Parathyroid adenoma (tissue), 2 donors: ENCODE measurements around the gene ARL4C.

ENCODE experiments used
- H2AFZ ChIP-seq: fragments of 300-600 bp; sonication (generic); one replicate; pipeline ENCODE4 v1.7.0; 2017; ENCODE audit warnings: antibody characterized with exemption, mild to moderate bottlenecking
- H3K27ac ChIP-seq: fragments of 300-600 bp; sonication (generic); one replicate; pipeline ENCODE4 v1.7.0; 2017
- H3K27me3 ChIP-seq: fragments of 300-600 bp; sonication (generic); one replicate; pipeline ENCODE4 v1.7.0; 2017; ENCODE audit warnings: low read length; ENCODE audit not compliant: control insufficient read depth, insufficient read depth
- H3K36me3 ChIP-seq: fragments of 300-600 bp; sonication (generic); one replicate; pipeline ENCODE4 v1.7.0; 2017; ENCODE audit warnings: low read length; ENCODE audit not compliant: control insufficient read depth, insufficient read depth
- H3K4me1 ChIP-seq: fragments of 300-600 bp; sonication (generic); one replicate; pipeline ENCODE4 v1.7.0; 2017; ENCODE audit warnings: control low read depth
- H3K4me2 ChIP-seq: fragments of 300-600 bp; sonication (generic); one replicate; pipeline ENCODE4 v1.7.0; 2017; ENCODE audit warnings: low read length
- H3K4me3 ChIP-seq: fragments of 300-600 bp; sonication (generic); one replicate; pipeline ENCODE4 v1.7.0; 2017; ENCODE audit warnings: low read depth, low read length
- H3K79me2 ChIP-seq: fragments of 300-600 bp; sonication (generic); one replicate; pipeline ENCODE4 v1.7.0; 2017; ENCODE audit warnings: control low read depth
- H3K9ac ChIP-seq: fragments of 300-600 bp; sonication (generic); one replicate; pipeline ENCODE4 v1.7.0; 2017; ENCODE audit warnings: mild to moderate bottlenecking
- H3K9me3 ChIP-seq: fragments of 300-600 bp; sonication (generic); one replicate; pipeline ENCODE4 v1.7.0; 2017; ENCODE audit warnings: low read length; ENCODE audit not compliant: control insufficient read depth
- TF ChIP-seq, protein P1 (sequence below): fragments of 300-600 bp; sonication (generic); IDR thresholded peaks from one replicate; pipeline ENCODE4 v1.7.0; 2017; ENCODE audit warnings: antibody characterized with exemption, mild to moderate bottlenecking
- donor health status: primary hyperparathyroidism.

Gene ARL4C

GRCh38 chr2:234447963-234448362 is 48.9 kb downstream of the ARL4C start:
- Histone ChIP-seq H2AFZ (no peak overlapping the region), H3K27me3 (no peaks in the 10 kb centered on the region), H3K4me2 (no peak overlapping the region), H3K9ac (no peak overlapping the region), H3K4me3 (no peak overlapping the region), H3K9me3 (no peaks in the 10 kb centered on the region), H3K27ac (no peak overlapping the region), H3K79me2 (no peaks in the 10 kb centered on the region), H3K4me1 (no peaks in the 10 kb centered on the region), H3K36me3 (no peaks in the 10 kb centered on the region)
- TF ChIP-seq, protein P1, sequence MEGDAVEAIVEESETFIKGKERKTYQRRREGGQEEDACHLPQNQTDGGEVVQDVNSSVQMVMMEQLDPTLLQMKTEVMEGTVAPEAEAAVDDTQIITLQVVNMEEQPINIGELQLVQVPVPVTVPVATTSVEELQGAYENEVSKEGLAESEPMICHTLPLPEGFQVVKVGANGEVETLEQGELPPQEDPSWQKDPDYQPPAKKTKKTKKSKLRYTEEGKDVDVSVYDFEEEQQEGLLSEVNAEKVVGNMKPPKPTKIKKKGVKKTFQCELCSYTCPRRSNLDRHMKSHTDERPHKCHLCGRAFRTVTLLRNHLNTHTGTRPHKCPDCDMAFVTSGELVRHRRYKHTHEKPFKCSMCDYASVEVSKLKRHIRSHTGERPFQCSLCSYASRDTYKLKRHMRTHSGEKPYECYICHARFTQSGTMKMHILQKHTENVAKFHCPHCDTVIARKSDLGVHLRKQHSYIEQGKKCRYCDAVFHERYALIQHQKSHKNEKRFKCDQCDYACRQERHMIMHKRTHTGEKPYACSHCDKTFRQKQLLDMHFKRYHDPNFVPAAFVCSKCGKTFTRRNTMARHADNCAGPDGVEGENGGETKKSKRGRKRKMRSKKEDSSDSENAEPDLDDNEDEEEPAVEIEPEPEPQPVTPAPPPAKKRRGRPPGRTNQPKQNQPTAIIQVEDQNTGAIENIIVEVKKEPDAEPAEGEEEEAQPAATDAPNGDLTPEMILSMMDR: no peak

- Histone ChIP-seq H3K4me1 (no peaks in the 10 kb centered on the region), H3K9ac (no peak overlapping the region), H3K9me3 (no peaks in the 10 kb centered on the region), H3K4me3 (no peak overlapping the region), H3K79me2 (no peaks in the 10 kb centered on the region), H3K27ac (no peak overlapping the region), H3K4me2 (no peak overlapping the region), H3K27me3 (no peaks in the 10 kb centered on the region), H3K36me3 (no peaks in the 10 kb centered on the region), H2AFZ (no peak overlapping the region)
- TF ChIP-seq, protein P1: no peak
Measured at GRCh38 chr2:234447189-234447588, 49.7 kb downstream of the ARL4C start.

DNA sequence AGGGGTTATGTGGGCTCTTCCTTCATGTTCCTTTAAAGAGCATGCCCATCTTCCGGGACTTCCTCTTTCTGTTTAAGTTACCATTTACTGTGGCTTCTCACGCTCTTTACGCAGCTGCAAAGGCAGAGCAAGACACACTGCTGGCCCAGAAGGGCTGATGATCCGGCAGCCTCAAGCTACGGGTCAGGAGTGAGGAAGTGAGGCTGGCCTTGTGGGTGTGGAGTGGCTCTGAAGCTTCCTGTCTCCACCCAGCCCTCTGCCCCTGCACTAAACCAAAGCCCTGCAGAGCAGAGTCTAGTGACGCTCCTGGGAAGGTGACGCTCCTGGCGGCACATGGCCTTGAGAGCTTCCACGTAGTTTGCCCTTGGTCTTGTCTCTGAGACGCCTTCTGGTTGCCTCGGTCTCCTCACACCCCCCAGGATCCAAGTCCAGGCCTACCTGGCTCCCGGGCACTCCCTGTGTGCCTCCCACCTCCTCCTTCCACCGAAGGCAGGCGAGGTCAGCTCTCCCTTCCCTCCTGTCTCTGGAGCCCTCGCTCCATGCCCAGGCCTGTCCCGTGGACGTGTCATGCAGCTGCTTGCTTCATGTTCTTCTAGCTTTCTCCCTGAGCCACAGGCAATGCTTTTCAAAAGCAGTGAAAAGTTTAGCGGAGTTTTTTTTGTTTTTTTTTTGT is 50.3 kb downstream of the ARL4C start:
- TF ChIP-seq, protein P1: no peak
- H3K79me2 ChIP-seq: no peaks in the 10 kb centered on the region
- H3K36me3 ChIP-seq: no peaks in the 10 kb centered on the region
- no peaks in the 10 kb centered on the region for H3K27me3 ChIP-seq
- no peak overlapping the region for H2AFZ ChIP-seq
- no peaks in the 10 kb centered on the region for H3K4me1 ChIP-seq
- H3K4me3 ChIP-seq: no peak overlapping the region
- H3K9me3 ChIP-seq: no peaks in the 10 kb centered on the region
- no peak overlapping the region for H3K9ac ChIP-seq
- no peak overlapping the region for H3K27ac ChIP-seq
- H3K4me2 ChIP-seq: no peak overlapping the region

- H3K4me2 ChIP-seq: no peak overlapping the region
- H3K27ac ChIP-seq: no peak overlapping the region
- H3K27me3 ChIP-seq: no peaks in the 10 kb centered on the region
- no peaks in the 10 kb centered on the region for H3K36me3 ChIP-seq
- TF ChIP-seq, protein P1: no peak
- no peaks in the 10 kb centered on the region for H3K9me3 ChIP-seq
- H3K79me2 ChIP-seq: no peaks in the 10 kb centered on the region
- H3K4me1 ChIP-seq: no peaks in the 10 kb centered on the region
- H2AFZ ChIP-seq: no peak overlapping the region
- H3K9ac ChIP-seq: no peak overlapping the region
- no peak overlapping the region for H3K4me3 ChIP-seq
Measured at GRCh38 chr2:234444893-234445292, 52.0 kb downstream of the ARL4C start.

GRCh38 chr2:234444242-234444730 is 52.6 kb downstream of the ARL4C start:
- Histone ChIP-seq H3K4me3 (no peak overlapping the region), H3K9me3 (no peaks in the 10 kb centered on the region), H3K9ac (no peak overlapping the region), H3K27ac (no peak overlapping the region), H3K4me2 (no peak overlapping the region), H3K79me2 (no peaks in the 10 kb centered on the region), H3K36me3 (no peaks in the 10 kb centered on the region), H2AFZ (no peak overlapping the region), H3K4me1 (no peaks in the 10 kb centered on the region), H3K27me3 (no peaks in the 10 kb centered on the region)
- TF ChIP-seq, protein P1: no peak
